Measurements from ENCODE around the gene CDRT15. TPM values are rescaled to one million over a fixed set of nuclear protein-coding genes. Genes with fewer than 3 reads are reported as not detected.
"Not testable (repeated sequence)": the region's sequence is repeated elsewhere in the genome, so short reads cannot be mapped to it uniquely, and the experiment has no call there.

Gene CDRT15
- total and polyA plus RNA-seq, 9 donors: not detected

GRCh38 chr17:14245002-14245401, 8.3 kb upstream of the CDRT15 start:
- WGBS, 3 donors: 68 to 74% (median 68%) methylated on average over 1 of the region's 1 CpG

GRCh38 chr17:14239271-14239670, 2.6 kb upstream of the CDRT15 start:
- not testable (repeated sequence) for H3K27ac ChIP-seq

More at GRCh38 chr17:14245002-14245401, 8.3 kb upstream of the CDRT15 start:
- H3K36me3 ChIP-seq: no peaks in the 10 kb centered on the region
- no peaks in the 10 kb centered on the region for H3K9me3 ChIP-seq
- TF ChIP-seq POLR2A (IDR thresholded peaks at IDR 0.05) (no peak), CTCF (IDR thresholded peaks at IDR 0.05) (no peak), EP300 (IDR thresholded peaks at IDR 0.05) (no peak)
- H3K4me3 ChIP-seq: no peak overlapping the region
- no peaks in the 10 kb centered on the region for H3K27me3 ChIP-seq
- H3K4me1 ChIP-seq (ENCODE audit: insufficient read depth): no peaks in the 10 kb centered on the region
- intact Hi-C loops (cut with DNase I): no loop called here
- H3K27ac ChIP-seq: no peak overlapping the region
- DNase-seq: no peak

GRCh38 chr17:14236032-14236431, 630 bp downstream of the CDRT15 start:
- H3K27ac ChIP-seq; H3K27me3 ChIP-seq; H3K36me3 ChIP-seq; H3K4me3 ChIP-seq; intact Hi-C loops (cut with DNase I); H3K9me3 ChIP-seq; DNase-seq; H3K4me1 ChIP-seq (ENCODE audit: insufficient read depth): not testable (repeated sequence)
- WGBS, 3 donors: 81 to 92% (median 83%) methylated on average over 6 to 9 of the region's 9 CpGs

More at GRCh38 chr17:14239271-14239670, 2.6 kb upstream of the CDRT15 start:
- DNase-seq; H3K4me1 ChIP-seq (ENCODE audit: insufficient read depth); intact Hi-C loops (cut with DNase I); H3K36me3 ChIP-seq; H3K27me3 ChIP-seq; H3K4me3 ChIP-seq; H3K9me3 ChIP-seq: not testable (repeated sequence)
- WGBS, 3 donors: 74 to 100% methylated on average over 2 to 3 of the region's 5 CpGs; no CpG with 5 or more reads in 1 of the 3 donors

GRCh38 chr17:14235047-14235446, 1.6 kb downstream of the CDRT15 start:
- H3K4me3 ChIP-seq; H3K9me3 ChIP-seq; H3K36me3 ChIP-seq; DNase-seq; H3K27me3 ChIP-seq; intact Hi-C loops (cut with DNase I); H3K27ac ChIP-seq; H3K4me1 ChIP-seq (ENCODE audit: insufficient read depth): not testable (repeated sequence)
- 63 to 86% (median 76%) methylated on average over 2 of the region's 2 CpGs for WGBS, 3 donors

- DNase-seq; H3K27ac ChIP-seq; H3K27me3 ChIP-seq; H3K4me1 ChIP-seq (ENCODE audit: insufficient read depth); H3K9me3 ChIP-seq; H3K4me3 ChIP-seq; intact Hi-C loops (cut with DNase I); H3K36me3 ChIP-seq: not testable (repeated sequence)
- 53 to 66% (median 59%) methylated on average over 4 to 5 of the region's 6 CpGs for WGBS, 3 donors
These were observed 5.5 kb downstream of the CDRT15 start for GRCh38 chr17:14231187-14231586.

GRCh38 chr17:14228903-14229302, 7.8 kb downstream of the CDRT15 start:
- 9 to 31% (median 16%) methylated on average over 4 of the region's 4 CpGs for WGBS, 3 donors
- DNase-seq: no peak
- H3K4me3 ChIP-seq: no peak overlapping the region
- H3K27ac ChIP-seq: no peak overlapping the region
- TF ChIP-seq EP300 (IDR thresholded peaks at IDR 0.05): no peak
- no peak for TF ChIP-seq POLR2A (IDR thresholded peaks at IDR 0.05)
- no peak for TF ChIP-seq CTCF (IDR thresholded peaks at IDR 0.05)
- intact Hi-C loops (cut with DNase I): no loop called here
- no peaks in the 10 kb centered on the region for H3K9me3 ChIP-seq
- H3K36me3 ChIP-seq: no peaks in the 10 kb centered on the region
- peaks cover 2% of the 10 kb centered on the region for H3K4me1 ChIP-seq (ENCODE audit: insufficient read depth)
- H3K27me3 ChIP-seq: no peaks in the 10 kb centered on the region

GRCh38 chr17:14227052-14227451, 9.6 kb downstream of the CDRT15 start:
- 95 to 97% (median 96%) methylated on average over 7 of the region's 7 CpGs for WGBS, 3 donors
- Histone ChIP-seq H3K27ac (no peak overlapping the region), H3K4me3 (no peak overlapping the region), H3K4me1 (ENCODE audit: insufficient read depth) (peaks cover 2% of the 10 kb centered on the region), H3K9me3 (no peaks in the 10 kb centered on the region), H3K27me3 (no peaks in the 10 kb centered on the region), H3K36me3 (no peaks in the 10 kb centered on the region)
- DNase-seq: no peak
- TF ChIP-seq POLR2A (IDR thresholded peaks at IDR 0.05) (no peak), EP300 (IDR thresholded peaks at IDR 0.05) (no peak), CTCF (IDR thresholded peaks at IDR 0.05) (no peak)
- intact Hi-C loops (cut with DNase I): no loop called here

Measured in ovary (tissue), 9 donors.